Small intestine (tissue), 7 donors: ENCODE results near the gene CCNY. TPM values are rescaled to one million over a fixed set of nuclear protein-coding genes. Genes with fewer than 3 reads are reported as not detected.

Experiments
- DNase-seq, 2 donors: peaks; one replicate each; pipeline versions ENCODE4 v3.0.0 to v3.0.0-alpha.2; 2013
- FAIRE-seq: peaks from 2 replicates; lab custom pipeline; 2012; peaks lifted over from hg19 to GRCh38; lab: Jason Lieb, UNC
- H3K27ac ChIP-seq, 3 donors: one replicate each; pipeline ENCODE4 v1.5.1; 2013; ENCODE audit warnings: low read length in 2 of 3, mild to moderate bottlenecking in 2 of 3, control low read depth in 1 of 3, inconsistent platforms in 1 of 3, low read depth in 1 of 3, moderate library complexity in 1 of 3
- H3K27me3 ChIP-seq, 3 donors: one replicate each; pipeline ENCODE4 v1.6.1; 2013; ENCODE audit warnings: low read length in 3 of 3, inconsistent platforms in 1 of 3; ENCODE audit not compliant: control insufficient read depth in 3 of 3, insufficient read depth in 3 of 3
- H3K36me3 ChIP-seq, 3 donors: one replicate each; pipeline ENCODE4 v1.6.1; 2013; ENCODE audit warnings: low read length in 3 of 3, inconsistent platforms in 1 of 3, low read depth in 1 of 3, mild to moderate bottlenecking in 1 of 3, moderate library complexity in 1 of 3; ENCODE audit not compliant: control insufficient read depth in 3 of 3, insufficient read depth in 2 of 3
- H3K4me1 ChIP-seq, 3 donors: one replicate each; pipeline ENCODE4 v1.6.1; 2013; ENCODE audit warnings: low read length in 2 of 3, inconsistent platforms in 1 of 3, low read depth in 1 of 3, mild to moderate bottlenecking in 1 of 3, moderate library complexity in 1 of 3; ENCODE audit not compliant: control insufficient read depth in 3 of 3, insufficient read depth in 2 of 3
- H3K4me3 ChIP-seq, 3 donors: one replicate each; pipeline ENCODE4 v1.5.1; 2013; ENCODE audit warnings: low read length in 3 of 3, control low read depth in 1 of 3, inconsistent platforms in 1 of 3, low read depth in 1 of 3, mild to moderate bottlenecking in 1 of 3, moderate library complexity in 1 of 3
- H3K9me3 ChIP-seq, 2 donors: one replicate each; pipeline ENCODE4 v1.6.1; 2013; ENCODE audit warnings: low read depth in 1 of 2, low read length in 1 of 2; ENCODE audit not compliant: control insufficient read depth in 2 of 2, insufficient read depth in 1 of 2
- WGBS, 3 donors: extraction: QIAGEN DNeasy Blood & Tissue Kit; methylation state at CpG; one replicate each; pipeline ENCODE4 v1.1.7; 2013; 5-methylcytosine and 5-hydroxymethylcytosine counted together
- polyA plus RNA-seq, 4 donors: library from polyadenylated mRNA; stranded (reverse) in 3 of 4; unstranded in 1 of 4; fragments of 200-250 nt in 3 of 4; fragments of 120-200 nt in 1 of 4; gene quantifications; one replicate each; pipeline versions ENCODE4 v1.2.1 to v1.2.3, GENCODE V29; 2013
- donor health status: healthy with polysubstance abuse.
- donor health status: control.
- donor health status: control.
- donor health status: Bipolar disorder and iron deficiency.
- donor health status: healthy.

Gene CCNY
- polyA plus RNA-seq, 4 donors, result 26.7 to 50.2 (median 32.3) TPM

- FAIRE-seq, result no peak
- no peak for DNase-seq
- no peak overlapping the region for H3K4me3 ChIP-seq
- no peaks in the 10 kb centered on the region for H3K9me3 ChIP-seq
- peaks cover 4 to 6% (median 4%) of the 10 kb centered on the region in 3 donors for H3K36me3 ChIP-seq
- no peak overlapping the region for H3K27ac ChIP-seq
- 93 to 96% (median 95%) methylated on average over 2 of the region's 2 CpGs for WGBS, 3 donors
- H3K27me3 ChIP-seq, result no peaks in the 10 kb centered on the region
- H3K4me1 ChIP-seq, result no peaks in the 10 kb centered on the region
Observed at GRCh38 chr10:35481413-35481812, 145.1 kb downstream of the CCNY start.

GRCh38 chr10:35486297-35486990 lies 150.1 kb downstream of the CCNY start:
- peaks cover 6 to 22% (median 6%) of the 10 kb centered on the region in 3 donors for H3K36me3 ChIP-seq
- no peaks in the 10 kb centered on the region for H3K9me3 ChIP-seq
- 61 to 85% (median 85%) methylated on average over 5 of the region's 5 CpGs for WGBS, 3 donors
- no peak overlapping the region for H3K4me3 ChIP-seq
- no peaks in the 10 kb centered on the region for H3K4me1 ChIP-seq
- H3K27me3 ChIP-seq, result no peaks in the 10 kb centered on the region
- DNase-seq, result no peak
- FAIRE-seq, result no peak
- H3K27ac ChIP-seq, result no peak overlapping the region

GRCh38 chr10:35487336-35488034 lies 151.2 kb downstream of the CCNY start:
- no peak for DNase-seq
- 74 to 96% (median 88%) methylated on average over 5 of the region's 5 CpGs for WGBS, 3 donors
- no peak overlapping the region for H3K4me3 ChIP-seq
- no peaks in the 10 kb centered on the region for H3K4me1 ChIP-seq
- FAIRE-seq, result no peak
- peaks cover 6 to 26% (median 6%) of the 10 kb centered on the region in 3 donors for H3K36me3 ChIP-seq
- no peak overlapping the region for H3K27ac ChIP-seq
- H3K9me3 ChIP-seq, result no peaks in the 10 kb centered on the region
- no peaks in the 10 kb centered on the region for H3K27me3 ChIP-seq

- 64 to 88% (median 77%) methylated on average over 9 of the region's 9 CpGs for WGBS, 3 donors
- Histone ChIP-seq H3K36me3 (peaks cover 6 to 26% (median 6%) of the 10 kb centered on the region in 3 donors), H3K27ac (no peak overlapping the region), H3K9me3 (no peaks in the 10 kb centered on the region), H3K4me1 (peaks cover 0 to 5% (median 3%) of the 10 kb centered on the region in 3 donors), H3K4me3 (no peak overlapping the region), H3K27me3 (no peaks in the 10 kb centered on the region)
- FAIRE-seq (no peak), DNase-seq (no peak)
Observed at GRCh38 chr10:35488228-35488627, 151.9 kb downstream of the CCNY start.

GRCh38 chr10:35492386-35493195 lies 156.3 kb downstream of the CCNY start:
- Histone ChIP-seq H3K27ac (no peak overlapping the region), H3K9me3 (no peaks in the 10 kb centered on the region), H3K4me1 (peaks cover 3 to 9% (median 5%) of the 10 kb centered on the region in 3 donors), H3K27me3 (no peaks in the 10 kb centered on the region), H3K4me3 (no peak overlapping the region), H3K36me3 (peaks cover 0 to 15% (median 2%) of the 10 kb centered on the region in 3 donors)
- no peak for FAIRE-seq
- no peak for DNase-seq
- 48 to 74% (median 63%) methylated on average over 10 of the region's 10 CpGs for WGBS, 3 donors

- H3K27ac ChIP-seq, result no peak overlapping the region
- H3K4me3 ChIP-seq, result no peak overlapping the region
- H3K4me1 ChIP-seq, result peaks cover 8 to 14% (median 11%) of the 10 kb centered on the region in 3 donors
- H3K9me3 ChIP-seq, result no peaks in the 10 kb centered on the region
- FAIRE-seq, result no peak
- DNase-seq, result peak in 1 of 2 donors; percentile 54
- H3K27me3 ChIP-seq, result no peaks in the 10 kb centered on the region
- 25 to 63% (median 49%) methylated on average over 9 of the region's 9 CpGs for WGBS, 3 donors
- peaks cover 0 to 15% (median 0%) of the 10 kb centered on the region in 3 donors for H3K36me3 ChIP-seq
Observed at GRCh38 chr10:35493196-35494118, 157.1 kb downstream of the CCNY start.

- Histone ChIP-seq H3K36me3 (peaks cover 0 to 11% (median 0%) of the 10 kb centered on the region in 3 donors), H3K9me3 (no peaks in the 10 kb centered on the region), H3K4me1 (peaks cover 8 to 18% (median 14%) of the 10 kb centered on the region in 3 donors), H3K4me3 (no peak overlapping the region), H3K27ac (peak overlapping the region in 1 of 3 donors; percentile 13), H3K27me3 (no peaks in the 10 kb centered on the region)
- DNase-seq (peak; percentile 25 to 58), FAIRE-seq (no peak)
- 18 to 29% (median 22%) methylated on average over 5 of the region's 5 CpGs for WGBS, 3 donors
Observed at GRCh38 chr10:35495521-35496119, 159.3 kb downstream of the CCNY start.
